HepG2 (cell line): ENCODE measurements around the gene DSTYK. TPM values are rescaled to one million over a fixed set of nuclear protein-coding genes. Genes with fewer than 3 reads are reported as not detected.

Source experiments
- CBX5 ChIP-seq: sonication (generic); formaldehyde crosslinking; IDR thresholded peaks from 2 replicates; pipeline ENCODE4 v1.4.0; 2020; ENCODE audit warnings: missing genetic modification reagents, borderline replicate concordance
- GATAD1 ChIP-seq: IDR thresholded peaks from 2 replicates; pipeline ENCODE4 v1.6.1; 2016; ENCODE audit warnings: missing genetic modification reagents, missing compliant biosample characterization
- ISX ChIP-seq: sonication (generic); formaldehyde crosslinking; conservative IDR thresholded peaks from 2 replicates; pipeline ENCODE4 v1.5.0; 2020; ENCODE audit warnings: missing genetic modification reagents
- KIAA2018 ChIP-seq: sonication (generic); formaldehyde crosslinking; IDR thresholded peaks from 2 replicates; pipeline ENCODE4 v1.5.0; 2020; ENCODE audit warnings: mild to moderate bottlenecking, missing genetic modification reagents, borderline replicate concordance
- PTBP1 ChIP-seq: fragments of 200-400 bp; formaldehyde crosslinking; IDR thresholded peaks from 2 replicates; pipeline ENCODE4 v1.6.1; 2018; ENCODE audit warnings: low read length, low read depth; ENCODE audit not compliant: poor library complexity, severe bottlenecking
- RBM39 ChIP-seq: fragments of 200-400 bp; formaldehyde crosslinking; IDR thresholded peaks from one replicate; pipeline ENCODE4 v1.6.1; 2018; ENCODE audit warnings: antibody characterized with exemption, mild to moderate bottlenecking, low read depth, low read length; ENCODE audit not compliant: poor library complexity, severe bottlenecking
- RNF219 ChIP-seq: sonication (generic); formaldehyde crosslinking; IDR thresholded peaks from 2 replicates; pipeline ENCODE4 v1.5.0; 2020; ENCODE audit warnings: mild to moderate bottlenecking, missing genetic modification reagents
- SMAD1 ChIP-seq: sonication (generic); formaldehyde crosslinking; IDR thresholded peaks from 2 replicates; pipeline ENCODE4 v1.4.0; 2020; ENCODE audit warnings: missing genetic modification reagents, low read depth, mild to moderate bottlenecking, borderline replicate concordance
- SRSF1 ChIP-seq: fragments of 200-400 bp; formaldehyde crosslinking; optimal IDR thresholded peaks from 2 replicates; pipeline ENCODE3; 2017; ENCODE audit warnings: mild to moderate bottlenecking, low read depth, low read length, moderate library complexity
- TBX2 ChIP-seq: sonication (generic); formaldehyde crosslinking; IDR thresholded peaks from 2 replicates; pipeline ENCODE4 v1.5.0; 2020; ENCODE audit warnings: missing genetic modification reagents, mild to moderate bottlenecking, borderline replicate concordance
- YEATS2 ChIP-seq: sonication (generic); formaldehyde crosslinking; IDR thresholded peaks from 2 replicates; pipeline ENCODE4 v1.4.0; 2020; ENCODE audit warnings: missing genetic modification reagents, borderline replicate concordance
- ZNF136 ChIP-seq: sonication (generic); formaldehyde crosslinking; IDR thresholded peaks from 2 replicates; pipeline ENCODE4 v1.8.1; 2022; ENCODE audit warnings: low read depth, mild to moderate bottlenecking, moderate library complexity, missing genetic modification reagents
- ZNF251 ChIP-seq: sonication (generic); formaldehyde crosslinking; IDR thresholded peaks from 2 replicates; pipeline ENCODE4 v1.9.0; 2021; ENCODE audit warnings: mild to moderate bottlenecking, missing genetic modification reagents
- ZNF441 ChIP-seq: sonication (generic); formaldehyde crosslinking; IDR thresholded peaks from 2 replicates; pipeline ENCODE4 v1.7.0; 2021; ENCODE audit warnings: missing genetic modification reagents, borderline replicate concordance
- ZNF772 ChIP-seq: sonication (generic); formaldehyde crosslinking; IDR thresholded peaks from 2 replicates; pipeline ENCODE4 v1.5.0; 2020; ENCODE audit warnings: mild to moderate bottlenecking, missing genetic modification reagents
- polyA plus RNA-seq, 8 experiments: library from polyadenylated mRNA; depleted of rRNA in 3 of 8; stranded (reverse) in 7 of 8; unstranded in 1 of 8; fragments of >200 nt; fragmentation: Illumina TruSeq in 4 of 8; extraction: Trizol in 4 of 8; gene quantifications; 2 replicates each; pipeline versions ENCODE4 v1.2.1 to v1.2.3, GENCODE V29; 2011 to 2016; ENCODE audit warnings: low read depth in 4 of 8, missing spikeins in 1 of 8, mixed read lengths in 1 of 8; ENCODE audit not compliant: insufficient read depth in 1 of 8
- total RNA-seq, 5 experiments: library from RNA; depleted of rRNA; stranded (reverse); fragments of >200 nt; fragmentation: Illumina TruSeq; extraction: Trizol; gene quantifications; 2 replicates each; pipeline ENCODE4 v1.2.3, GENCODE V29; 2016; ENCODE audit warnings: low read depth in 1 of 5

DSTYK gene
- total and polyA plus RNA-seq, 2 of the 13 experiments (the other 11 are each of a cell fraction or from before 2014, with no cell fraction given): 2.6 to 4.8 TPM

GRCh38 chr1:205211169-205211838, at the start of gene DSTYK (continued):
- TF ChIP-seq KIAA2018 (CRISPR knock-in tag) (no peak), TBX2 (peak; percentile 74), YEATS2 (CRISPR knock-in tag) (peak; percentile 92), SMAD1 (CRISPR knock-in tag) (peak; percentile 76; the same call in 1 of the 2 replicates), GATAD1 (CRISPR knock-in tag) (peak; percentile 91), PTBP1 (no peak), ZNF251 (CRISPR knock-in tag) (0 out of 2 replicates have a peak, but pooled peaks have one; percentile 32), ISX (no peak), ZNF136 (CRISPR knock-in tag) (peak; percentile 84; the same call in 1 of the 2 replicates), RNF219 (CRISPR knock-in tag) (no peak), CBX5 (CRISPR knock-in tag) (peak; percentile 88; the same call in 1 of the 2 replicates), SRSF1 (peak; percentile 21), RBM39 (peak; percentile 71), ZNF772 (CRISPR knock-in tag) (peak; percentile 84), ZNF441 (CRISPR knock-in tag) (peak; percentile 78; the same call in 1 of the 2 replicates)
